Panc1 (cell line): ENCODE results near the gene GRIA3. TPM values are rescaled to one million over a fixed set of nuclear protein-coding genes. Genes with fewer than 3 reads are reported as not detected.

Source experiments
- ATAC-seq: fragments of 200-7000 bp; cut with Tn5 transposase; 2 replicates; pipeline ENCODE4 v1.9.1; 2020; ENCODE audit warnings: mild to moderate bottlenecking, moderate library complexity
- BruUV-seq: library from RNA; stranded (reverse); fragments of 400-500 nt; replicated peaks from 2 replicates; lab custom pipeline; 2021; lab: Mats Ljungman, UMichigan
- CTCF ChIA-PET: fragments of 300-600 bp; sonication (Branson Sonifier 250); formaldehyde crosslinking; loops from one replicate; lab custom pipeline; 2022; ENCODE audit warnings: antibody characterized with exemption; lab: Charles Lee
- POLR2A ChIA-PET: fragments of 300-600 bp; sonication (Branson Sonifier 250); formaldehyde crosslinking; loops from one replicate; lab custom pipeline; 2022; ENCODE audit warnings: antibody characterized with exemption; lab: Charles Lee
- DNase-seq: peaks from one replicate; pipeline ENCODE4 v3.0.0-alpha.2; 2010; ENCODE audit warnings: low read depth, low spot score
- H3K27ac ChIP-seq: 2 replicates; pipeline ENCODE4 v1.5.1; 2011; ENCODE audit warnings: mild to moderate bottlenecking, low read length, inconsistent platforms
- H3K27me3 ChIP-seq: fragments of 200-500 bp; sonication (Bioruptor generic); 2 replicates; pipeline ENCODE4 v1.6.0; 2014; ENCODE audit warnings: low read length, inconsistent platforms; ENCODE audit not compliant: control insufficient read depth, insufficient read depth
- H3K36me3 ChIP-seq: fragments of 200-500 bp; sonication (Bioruptor generic); 2 replicates; pipeline ENCODE4 v1.5.1; 2014; ENCODE audit warnings: inconsistent platforms, mild to moderate bottlenecking, low read length, moderate library complexity; ENCODE audit not compliant: control insufficient read depth, insufficient read depth
- H3K4me1 ChIP-seq: 2 replicates; pipeline ENCODE4 v1.5.1; 2011; ENCODE audit warnings: inconsistent platforms, mild to moderate bottlenecking, low read length, moderate library complexity; ENCODE audit not compliant: control insufficient read depth, insufficient read depth
- H3K4me3 ChIP-seq, 2 experiments: 2 replicates each; pipeline ENCODE4 v1.5.1; 2011 to 2012; ENCODE audit warnings: low read depth in 2 of 2, low read length in 2 of 2, mild to moderate bottlenecking in 2 of 2, inconsistent platforms in 1 of 2, moderate library complexity in 1 of 2
- H3K9me3 ChIP-seq: fragments of 200-500 bp; sonication (Bioruptor generic); 2 replicates; pipeline ENCODE4 v1.5.1; 2014; ENCODE audit warnings: low read depth, mild to moderate bottlenecking, inconsistent platforms, low read length, moderate library complexity; ENCODE audit not compliant: control insufficient read depth, insufficient read depth
- POLR2AphosphoS5 ChIP-seq: IDR thresholded peaks from 2 replicates; pipeline ENCODE4 v1.6.1; 2012; ENCODE audit warnings: mild to moderate bottlenecking, low read depth, low read length, moderate library complexity
- SIN3A ChIP-seq: IDR thresholded peaks from 2 replicates; pipeline ENCODE4 v1.6.1; 2012; ENCODE audit warnings: low read depth, mild to moderate bottlenecking, low read length, moderate library complexity, borderline replicate concordance; ENCODE audit not compliant: insufficient read depth
- TCF7L2 ChIP-seq: IDR thresholded peaks from 2 replicates; pipeline ENCODE4 v1.6.1; 2011; ENCODE audit warnings: mild to moderate bottlenecking, low read depth, low read length, inconsistent platforms
- in situ Hi-C: cut with HindIII; loops from 2 replicates; pipeline ENCODE4 v1.10.0; 2016; ENCODE audit warnings: low sequenced_read_pairs, low pct_unique_long_range_greater_than_20kb
- intact Hi-C: fragments of 100-400 bp; cut with micrococcal nuclease; formaldehyde crosslinking; loops from one replicate; pipeline ENCODE4 v1.10.0; 2022; ENCODE audit not compliant: unreplicated experiment
- total RNA-seq: library from RNA; stranded (reverse); gene quantifications from one replicate; pipeline ENCODE4 v1.2.1, GENCODE V29; 2021; ENCODE audit not compliant: unreplicated experiment
- TF ChIP-seq, protein P1 (sequence below): fragments of 450-650 bp; IDR thresholded peaks from 2 replicates; pipeline ENCODE4 v1.5.1; 2017; ENCODE audit warnings: mild to moderate bottlenecking
- TF ChIP-seq, protein P2 (sequence below), 2 experiments: IDR thresholded peaks; 2 replicates each; pipeline ENCODE4 v1.6.1; 2011 to 2012; ENCODE audit warnings: low read depth in 2 of 2, control low read depth in 1 of 2, low read length in 1 of 2, mild to moderate bottlenecking in 1 of 2, moderate library complexity in 1 of 2; ENCODE audit not compliant: insufficient read depth in 1 of 2

The GRIA3 gene
- total RNA-seq, 1 experiment from 2014 or later = not detected

GRCh38 chrX:123170546-123170945 lies 13.5 kb upstream of the GRIA3 start:
- DNase-seq (no peak), ATAC-seq (no peak)
- Histone ChIP-seq H3K27ac (no peak overlapping the region), H3K27me3 (no peaks in the 10 kb centered on the region), H3K36me3 (no peaks in the 10 kb centered on the region), H3K4me1 (no peaks in the 10 kb centered on the region), H3K4me3 (no peak overlapping the region), H3K9me3 (no peaks in the 10 kb centered on the region)
- POLR2A ChIA-PET = no interaction called here
- in situ Hi-C loops = no loop called here
- BruUV-seq = no TSS peak
- intact Hi-C loops = no loop called here
- TF ChIP-seq, protein P1, sequence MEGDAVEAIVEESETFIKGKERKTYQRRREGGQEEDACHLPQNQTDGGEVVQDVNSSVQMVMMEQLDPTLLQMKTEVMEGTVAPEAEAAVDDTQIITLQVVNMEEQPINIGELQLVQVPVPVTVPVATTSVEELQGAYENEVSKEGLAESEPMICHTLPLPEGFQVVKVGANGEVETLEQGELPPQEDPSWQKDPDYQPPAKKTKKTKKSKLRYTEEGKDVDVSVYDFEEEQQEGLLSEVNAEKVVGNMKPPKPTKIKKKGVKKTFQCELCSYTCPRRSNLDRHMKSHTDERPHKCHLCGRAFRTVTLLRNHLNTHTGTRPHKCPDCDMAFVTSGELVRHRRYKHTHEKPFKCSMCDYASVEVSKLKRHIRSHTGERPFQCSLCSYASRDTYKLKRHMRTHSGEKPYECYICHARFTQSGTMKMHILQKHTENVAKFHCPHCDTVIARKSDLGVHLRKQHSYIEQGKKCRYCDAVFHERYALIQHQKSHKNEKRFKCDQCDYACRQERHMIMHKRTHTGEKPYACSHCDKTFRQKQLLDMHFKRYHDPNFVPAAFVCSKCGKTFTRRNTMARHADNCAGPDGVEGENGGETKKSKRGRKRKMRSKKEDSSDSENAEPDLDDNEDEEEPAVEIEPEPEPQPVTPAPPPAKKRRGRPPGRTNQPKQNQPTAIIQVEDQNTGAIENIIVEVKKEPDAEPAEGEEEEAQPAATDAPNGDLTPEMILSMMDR = no peak
- no peak for TF ChIP-seq SIN3A
- CTCF ChIA-PET = no interaction called here

- no peak for DNase-seq
- intact Hi-C loops = no loop called here
- POLR2A ChIA-PET = no interaction called here
These were observed 12.3 kb upstream of the GRIA3 start for GRCh38 chrX:123171781-123172180.

More at GRCh38 chrX:123171781-123172180, 12.3 kb upstream of the GRIA3 start:
- BruUV-seq = no TSS peak
- no peaks in the 10 kb centered on the region for H3K9me3 ChIP-seq
- no peaks in the 10 kb centered on the region for H3K36me3 ChIP-seq
- CTCF ChIA-PET = no interaction called here
- no peaks in the 10 kb centered on the region for H3K4me1 ChIP-seq
- ATAC-seq = no peak
- TF ChIP-seq TCF7L2 (no peak), POLR2AphosphoS5 (no peak), SIN3A (no peak)
- TF ChIP-seq, protein P1 = no peak
- TF ChIP-seq, protein P2, sequence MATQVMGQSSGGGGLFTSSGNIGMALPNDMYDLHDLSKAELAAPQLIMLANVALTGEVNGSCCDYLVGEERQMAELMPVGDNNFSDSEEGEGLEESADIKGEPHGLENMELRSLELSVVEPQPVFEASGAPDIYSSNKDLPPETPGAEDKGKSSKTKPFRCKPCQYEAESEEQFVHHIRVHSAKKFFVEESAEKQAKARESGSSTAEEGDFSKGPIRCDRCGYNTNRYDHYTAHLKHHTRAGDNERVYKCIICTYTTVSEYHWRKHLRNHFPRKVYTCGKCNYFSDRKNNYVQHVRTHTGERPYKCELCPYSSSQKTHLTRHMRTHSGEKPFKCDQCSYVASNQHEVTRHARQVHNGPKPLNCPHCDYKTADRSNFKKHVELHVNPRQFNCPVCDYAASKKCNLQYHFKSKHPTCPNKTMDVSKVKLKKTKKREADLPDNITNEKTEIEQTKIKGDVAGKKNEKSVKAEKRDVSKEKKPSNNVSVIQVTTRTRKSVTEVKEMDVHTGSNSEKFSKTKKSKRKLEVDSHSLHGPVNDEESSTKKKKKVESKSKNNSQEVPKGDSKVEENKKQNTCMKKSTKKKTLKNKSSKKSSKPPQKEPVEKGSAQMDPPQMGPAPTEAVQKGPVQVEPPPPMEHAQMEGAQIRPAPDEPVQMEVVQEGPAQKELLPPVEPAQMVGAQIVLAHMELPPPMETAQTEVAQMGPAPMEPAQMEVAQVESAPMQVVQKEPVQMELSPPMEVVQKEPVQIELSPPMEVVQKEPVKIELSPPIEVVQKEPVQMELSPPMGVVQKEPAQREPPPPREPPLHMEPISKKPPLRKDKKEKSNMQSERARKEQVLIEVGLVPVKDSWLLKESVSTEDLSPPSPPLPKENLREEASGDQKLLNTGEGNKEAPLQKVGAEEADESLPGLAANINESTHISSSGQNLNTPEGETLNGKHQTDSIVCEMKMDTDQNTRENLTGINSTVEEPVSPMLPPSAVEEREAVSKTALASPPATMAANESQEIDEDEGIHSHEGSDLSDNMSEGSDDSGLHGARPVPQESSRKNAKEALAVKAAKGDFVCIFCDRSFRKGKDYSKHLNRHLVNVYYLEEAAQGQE (IDR thresholded peaks at IDR 0.05; ENCODE audit: insufficient read depth in 1 of 2, low read depth in 2 of 2, low read length in 1 of 2) = no peak
- in situ Hi-C loops = no loop called here
- H3K4me3 ChIP-seq = no peak overlapping the region
- H3K27me3 ChIP-seq = no peaks in the 10 kb centered on the region
- no peak overlapping the region for H3K27ac ChIP-seq
